ENCODE results near the gene CDH20.

DNA sequence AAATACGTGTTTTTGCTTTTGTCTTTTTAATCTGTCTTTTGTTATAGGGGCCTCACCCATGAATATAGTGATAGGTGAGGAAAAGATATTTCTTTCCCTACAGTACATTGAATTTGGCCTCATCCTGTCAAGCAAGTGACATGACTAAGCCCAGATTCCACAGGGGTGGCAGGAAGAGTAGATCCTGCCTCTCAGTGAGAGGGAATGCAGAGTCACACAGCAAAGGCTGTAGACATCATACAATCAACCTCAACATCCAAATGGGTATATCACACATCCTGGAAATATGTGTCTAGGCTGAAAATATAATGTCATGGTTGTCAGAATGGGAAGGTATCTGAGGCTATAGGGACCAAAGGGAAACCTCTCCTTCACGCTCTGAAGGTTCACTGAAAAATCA is 269.6 kb downstream of the CDH20 start:
- no peak for TF ChIP-seq POLR2AphosphoS5 (IDR thresholded peaks at IDR 0.05; ENCODE audit: low read depth, low read length)
- TF ChIP-seq POU2F2 (IDR thresholded peaks at IDR 0.05; ENCODE audit: low read depth, low read length): no peak
- TF ChIP-seq POLR2A (IDR thresholded peaks at IDR 0.05; ENCODE audit: low read depth, low read length): no peak
- TF ChIP-seq SPI1 (IDR thresholded peaks at IDR 0.05; ENCODE audit: low read depth, low read length): no peak
- no peak for TF ChIP-seq TAF1 (IDR thresholded peaks at IDR 0.05; ENCODE audit: low read depth, low read length)
- TF ChIP-seq PAX5 (IDR thresholded peaks at IDR 0.05; ENCODE audit: insufficient read depth, low read length, severe bottlenecking): no peak
